Sigmoid colon (tissue), 4 donors: Measurements from ENCODE around the gene KLHL29.

Source experiments
- EP300 ChIP-seq, 4 donors: sonication (generic); formaldehyde crosslinking; IDR thresholded peaks; one replicate each; pipeline ENCODE4 v1.6.1; 2017; ENCODE audit warnings: antibody characterized with exemption in 4 of 4
- POLR2A ChIP-seq, 2 donors: fragments of 450-650 bp; IDR thresholded peaks; one replicate each; pipeline ENCODE4 v1.6.1; 2016; ENCODE audit warnings: antibody characterized with exemption in 2 of 2, mild to moderate bottlenecking in 2 of 2, moderate library complexity in 2 of 2
- POLR2AphosphoS5 ChIP-seq, 4 donors: sonication (generic); formaldehyde crosslinking; IDR thresholded peaks; one replicate each; pipeline ENCODE4 v1.6.1; 2017; ENCODE audit warnings: antibody characterized with exemption in 4 of 4
- TF ChIP-seq, protein P1 (sequence below), 4 experiments: fragments of 450-650 bp in 3 of 4; fragments of 200-600 bp in 1 of 4; IDR thresholded peaks; one replicate each; pipeline ENCODE4 v1.5.1; 2016 to 2019; ENCODE audit warnings: antibody characterized with exemption in 4 of 4, mild to moderate bottlenecking in 3 of 4, moderate library complexity in 2 of 4

- TF ChIP-seq, protein P1, sequence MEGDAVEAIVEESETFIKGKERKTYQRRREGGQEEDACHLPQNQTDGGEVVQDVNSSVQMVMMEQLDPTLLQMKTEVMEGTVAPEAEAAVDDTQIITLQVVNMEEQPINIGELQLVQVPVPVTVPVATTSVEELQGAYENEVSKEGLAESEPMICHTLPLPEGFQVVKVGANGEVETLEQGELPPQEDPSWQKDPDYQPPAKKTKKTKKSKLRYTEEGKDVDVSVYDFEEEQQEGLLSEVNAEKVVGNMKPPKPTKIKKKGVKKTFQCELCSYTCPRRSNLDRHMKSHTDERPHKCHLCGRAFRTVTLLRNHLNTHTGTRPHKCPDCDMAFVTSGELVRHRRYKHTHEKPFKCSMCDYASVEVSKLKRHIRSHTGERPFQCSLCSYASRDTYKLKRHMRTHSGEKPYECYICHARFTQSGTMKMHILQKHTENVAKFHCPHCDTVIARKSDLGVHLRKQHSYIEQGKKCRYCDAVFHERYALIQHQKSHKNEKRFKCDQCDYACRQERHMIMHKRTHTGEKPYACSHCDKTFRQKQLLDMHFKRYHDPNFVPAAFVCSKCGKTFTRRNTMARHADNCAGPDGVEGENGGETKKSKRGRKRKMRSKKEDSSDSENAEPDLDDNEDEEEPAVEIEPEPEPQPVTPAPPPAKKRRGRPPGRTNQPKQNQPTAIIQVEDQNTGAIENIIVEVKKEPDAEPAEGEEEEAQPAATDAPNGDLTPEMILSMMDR (IDR thresholded peaks at IDR 0.05): no peak
- no peak for TF ChIP-seq POLR2A (IDR thresholded peaks at IDR 0.05)
- no peak for TF ChIP-seq POLR2AphosphoS5 (IDR thresholded peaks at IDR 0.05)
- no peak for TF ChIP-seq EP300 (IDR thresholded peaks at IDR 0.05)
Observed at GRCh38 chr2:23615216-23616020, 230.4 kb downstream of the KLHL29 start.
